Body of pancreas (tissue), 4 donors: ENCODE data around the gene LAMA2. TPM values are rescaled to one million over a fixed set of nuclear protein-coding genes. Genes with fewer than 3 reads are reported as not detected.

ENCODE experiments used
- ATAC-seq: fragments of 150-250 bp; one replicate; pipeline ENCODE4 v1.9.1; 2016
- DNase-seq, 4 donors: peaks; one replicate each; pipeline ENCODE4 v3.0.0-alpha.2; 2019
- H3K27ac ChIP-seq, 4 donors: fragments of 200-600 bp; sonication (generic); 1 replicate in 3 of 4; 2 replicates in 1 of 4; pipeline versions ENCODE4 v1.5.1 to v1.6.1; 2016 to 2019; ENCODE audit warnings: mild to moderate bottlenecking in 1 of 4, mixed read lengths in 1 of 4, moderate library complexity in 1 of 4
- H3K27me3 ChIP-seq, 2 donors: fragments of 200-600 bp; sonication (generic); one replicate each; pipeline ENCODE4 v1.6.0; 2016; ENCODE audit warnings: mild to moderate bottlenecking in 1 of 2
- H3K36me3 ChIP-seq, 2 donors: fragments of 200-600 bp; sonication (generic); replicated peaks in 1 of 2; 2 replicates each; pipeline ENCODE4 v1.5.1; 2016; ENCODE audit warnings: low read depth in 2 of 2; ENCODE audit not compliant: insufficient read depth in 1 of 2
- H3K4me1 ChIP-seq: fragments of 200-600 bp; sonication (generic); one replicate; pipeline ENCODE4 v1.6.0; 2016
- H3K4me3 ChIP-seq, 2 donors: fragments of 200-600 bp; sonication (generic); 1 replicate in 1 of 2; 2 replicates in 1 of 2; pipeline ENCODE4 v1.5.1; 2016 to 2019
- H3K9me3 ChIP-seq, 3 donors: fragments of 200-600 bp; sonication (generic); 1 replicate in 2 of 3; 2 replicates in 1 of 3; pipeline ENCODE4 v1.5.1; 2016
- CTCF ChIP-seq, 7 experiments: fragments of 450-650 bp in 4 of 7; fragments of 200-600 bp in 3 of 7; sonication (generic) in 3 of 7; IDR thresholded peaks; one replicate each; pipeline ENCODE4 v1.5.1; 2016 to 2019; ENCODE audit warnings: antibody characterized with exemption in 7 of 7
- POLR2A ChIP-seq, 3 donors: fragments of 450-650 bp; IDR thresholded peaks; one replicate each; pipeline ENCODE4 v1.6.1; 2016; ENCODE audit warnings: antibody characterized with exemption in 3 of 3, mild to moderate bottlenecking in 2 of 3
- WGBS, 2 donors: methylation state at CpG; one replicate each; pipeline ENCODE4 v1.1.5; 2017; 5-methylcytosine and 5-hydroxymethylcytosine counted together
- intact Hi-C: fragments of 100-400 bp; cut with DNase I; formaldehyde crosslinking; loops from one replicate; pipeline ENCODE4 v1.15.1; 2023
- total RNA-seq, 2 donors: library from RNA; depleted of rRNA; stranded (reverse); fragments of >200 nt; gene quantifications; one replicate each; pipeline ENCODE4 v1.1.0, GENCODE V29; 2016

LAMA2 gene
- total RNA-seq, 2 donors from 2014 or later = 43.3 to 54.7 TPM

GRCh38 chr6:129342243-129342642 is 459.3 kb downstream of the LAMA2 start:
- WGBS, 2 donors = 24 to 51% methylated on average over 2 of the region's 2 CpGs
- DNase-seq = no peak
- Histone ChIP-seq H3K36me3 (no peaks in the 10 kb centered on the region), H3K4me1 (no peaks in the 10 kb centered on the region), H3K9me3 (no peaks in the 10 kb centered on the region), H3K27me3 (no peaks in the 10 kb centered on the region), H3K27ac (no peak overlapping the region), H3K4me3 (no peak overlapping the region)
- TF ChIP-seq POLR2A (IDR thresholded peaks at IDR 0.05) (no peak), CTCF (IDR thresholded peaks at IDR 0.05) (no peak)
- intact Hi-C loops = no loop called here
- no peak for ATAC-seq

- Histone ChIP-seq H3K9me3 (no peaks in the 10 kb centered on the region), H3K4me1 (no peaks in the 10 kb centered on the region), H3K4me3 (no peak overlapping the region), H3K27me3 (no peaks in the 10 kb centered on the region), H3K27ac (no peak overlapping the region), H3K36me3 (no peaks in the 10 kb centered on the region)
- intact Hi-C loops = no loop called here
- TF ChIP-seq CTCF (IDR thresholded peaks at IDR 0.05) (no peak), POLR2A (IDR thresholded peaks at IDR 0.05) (no peak)
- WGBS, 2 donors = 66 to 68% methylated on average over 2 of the region's 2 CpGs
- ATAC-seq = no peak
- no peak for DNase-seq
Measured at GRCh38 chr6:129342796-129343195, 459.9 kb downstream of the LAMA2 start.

- TF ChIP-seq CTCF (IDR thresholded peaks at IDR 0.05) (no peak), POLR2A (IDR thresholded peaks at IDR 0.05) (no peak)
- Histone ChIP-seq H3K36me3 (no peaks in the 10 kb centered on the region), H3K27me3 (no peaks in the 10 kb centered on the region), H3K4me1 (no peaks in the 10 kb centered on the region), H3K9me3 (no peaks in the 10 kb centered on the region), H3K27ac (no peak overlapping the region), H3K4me3 (no peak overlapping the region)
- intact Hi-C loops = no loop called here
- DNase-seq = no peak
- WGBS, 2 donors = 64 to 66% methylated on average over 3 of the region's 3 CpGs
- ATAC-seq = no peak
Measured at GRCh38 chr6:129344379-129344778, 461.4 kb downstream of the LAMA2 start.

- WGBS, 2 donors = 33 to 47% methylated on average over 2 of the region's 2 CpGs
Measured at GRCh38 chr6:129345890-129346289, 463.0 kb downstream of the LAMA2 start.

More at GRCh38 chr6:129345890-129346289, 463.0 kb downstream of the LAMA2 start:
- DNase-seq (no peak), ATAC-seq (no peak)
- Histone ChIP-seq H3K36me3 (no peaks in the 10 kb centered on the region), H3K27ac (no peak overlapping the region), H3K27me3 (no peaks in the 10 kb centered on the region), H3K9me3 (no peaks in the 10 kb centered on the region), H3K4me3 (no peak overlapping the region), H3K4me1 (no peaks in the 10 kb centered on the region)
- intact Hi-C loops = no loop called here
- TF ChIP-seq CTCF (IDR thresholded peaks at IDR 0.05) (no peak), POLR2A (IDR thresholded peaks at IDR 0.05) (no peak)
